Activated naive CD8-positive, alpha-beta T cell treated with anti-CD3 and anti-CD28 coated beads, Interleukin-2, amount 10 ng/mL, durations not matched to agents 7 days and 5 days (primary cell): ENCODE results near the gene SNAPC1. TPM values are rescaled to one million over a fixed set of nuclear protein-coding genes. Genes with fewer than 3 reads are reported as not detected.

Experiments
- ATAC-seq: fragments of 150-1000 bp; cut with Tn5 transposase; one replicate; pipeline ENCODE4 v1.10.0; 2021; ENCODE audit warnings: low read depth, moderate library complexity
- POLR2A ChIA-PET: fragments of 350-600 bp; sonication (Branson Sonifier 250); formaldehyde crosslinking; loops from one replicate; lab custom pipeline; 2021; ENCODE audit warnings: antibody characterized with exemption; lab: Charles Lee
- DNase-seq: peaks from one replicate; pipeline ENCODE4 v3.0.0; 2021
- H3K27ac Mint-ChIP-seq: one replicate; pipeline ENCODE4 v1.8.0; 2022; ENCODE audit warnings: mild to moderate bottlenecking, mixed read lengths
- H3K27me3 Mint-ChIP-seq: one replicate; pipeline ENCODE4 v1.8.0; 2022; ENCODE audit warnings: mild to moderate bottlenecking, moderate library complexity, mixed read lengths
- H3K36me3 Mint-ChIP-seq: one replicate; pipeline ENCODE4 v1.8.0; 2021; ENCODE audit warnings: mild to moderate bottlenecking, mixed read lengths
- H3K4me1 Mint-ChIP-seq: one replicate; pipeline ENCODE4 v1.8.0; 2021; ENCODE audit warnings: mixed read lengths
- H3K4me3 Mint-ChIP-seq: one replicate; pipeline ENCODE4 v1.8.0; 2022; ENCODE audit warnings: mild to moderate bottlenecking, moderate library complexity, mixed read lengths
- H3K9me3 Mint-ChIP-seq: one replicate; pipeline ENCODE4 v1.8.0; 2021; ENCODE audit warnings: mixed read lengths
- total RNA-seq, 2 experiments: library from RNA; stranded (reverse); gene quantifications; one replicate each; pipeline ENCODE4 v1.2.3, GENCODE V29; 2021

SNAPC1 gene
- total RNA-seq, 2 experiments from 2014 or later = 5.1 to 5.5 TPM

DNA sequence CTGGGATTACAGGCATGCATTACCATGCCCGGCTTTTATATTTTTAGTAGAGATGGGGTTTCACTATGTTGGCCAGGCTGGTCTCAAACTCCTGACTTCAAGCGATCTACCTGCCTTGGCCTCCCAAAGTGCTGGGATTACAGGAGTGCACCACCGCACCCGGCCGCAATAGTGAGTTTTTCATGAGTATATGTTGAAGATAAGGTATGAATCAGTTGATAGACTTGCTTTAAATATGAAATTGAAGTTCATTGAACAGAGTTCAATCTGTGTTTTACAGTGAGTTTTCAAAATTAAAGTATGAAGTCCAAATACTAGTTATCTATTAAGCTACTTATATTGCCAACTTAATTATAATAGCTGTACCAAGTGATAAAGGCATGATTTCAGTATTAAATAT, 35.1 kb downstream of the SNAPC1 start:
- H3K9me3 Mint-ChIP-seq = no peaks in the 10 kb centered on the region
- no peak for ATAC-seq
- H3K4me1 Mint-ChIP-seq = peaks cover 2% of the 10 kb centered on the region
- H3K4me3 Mint-ChIP-seq = no peak overlapping the region
- POLR2A ChIA-PET = interaction anchor here (0.7 kb wide), 1 partner anchor 25 kb away, joined by 3 read pairs; no protein-coding TSS in a partner anchor
- peaks cover 13% of the 10 kb centered on the region for H3K36me3 Mint-ChIP-seq
- no peaks in the 10 kb centered on the region for H3K27me3 Mint-ChIP-seq
- DNase-seq = no peak
- H3K27ac Mint-ChIP-seq = no peak overlapping the region

DNA sequence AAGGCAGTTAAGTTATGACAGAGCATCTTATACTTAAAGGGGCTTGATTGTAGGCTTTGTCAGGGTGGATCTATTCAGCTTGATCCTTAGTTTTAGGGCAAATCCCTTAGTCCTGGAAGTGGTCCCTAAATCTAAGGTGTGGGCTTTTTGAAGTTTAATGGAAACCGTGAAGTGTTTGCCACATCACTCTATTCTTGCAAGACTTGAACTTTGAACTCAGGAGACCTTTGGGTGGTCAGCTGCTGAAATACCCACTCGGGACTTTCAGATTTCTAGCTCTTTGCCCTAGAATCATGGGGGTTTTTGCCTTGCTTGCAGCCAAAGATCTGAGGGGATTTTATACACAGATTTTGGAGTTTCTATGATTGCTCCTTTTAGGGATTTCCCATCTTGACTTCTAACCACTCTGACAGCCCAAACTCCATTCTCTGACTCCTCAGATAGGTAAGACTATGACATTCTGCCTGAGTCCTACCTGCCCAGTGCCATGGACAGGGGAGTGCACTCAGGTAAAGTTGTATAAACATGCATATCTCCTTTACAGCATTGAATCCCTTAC, 39.9 kb downstream of the SNAPC1 start:
- no peak for ATAC-seq
- H3K27ac Mint-ChIP-seq = no peak overlapping the region
- peaks cover 7% of the 10 kb centered on the region for H3K4me1 Mint-ChIP-seq
- H3K9me3 Mint-ChIP-seq = no peaks in the 10 kb centered on the region
- DNase-seq = no peak
- no peaks in the 10 kb centered on the region for H3K27me3 Mint-ChIP-seq
- POLR2A ChIA-PET = no interaction called here
- H3K4me3 Mint-ChIP-seq = no peak overlapping the region
- no peaks in the 10 kb centered on the region for H3K36me3 Mint-ChIP-seq

DNA sequence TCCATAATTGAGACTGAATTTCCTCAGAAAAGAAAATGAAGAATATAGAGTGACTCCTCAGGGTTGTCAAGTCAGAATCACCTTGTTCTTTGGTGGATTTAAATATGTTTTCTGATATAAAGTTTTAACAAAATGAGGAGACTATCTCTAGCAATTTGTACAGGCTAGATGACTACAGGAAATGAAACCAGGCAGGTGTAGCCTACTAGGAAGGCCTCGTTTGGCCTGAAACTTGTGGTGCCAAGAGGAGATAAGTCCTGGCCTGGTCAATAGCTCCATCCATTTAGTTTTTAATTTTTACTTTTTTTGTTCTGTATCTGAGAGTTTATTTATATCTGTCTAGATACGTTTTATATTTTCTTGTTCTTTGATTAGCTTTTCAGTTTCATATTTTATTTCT, 41.5 kb downstream of the SNAPC1 start:
- no peak overlapping the region for H3K4me3 Mint-ChIP-seq
- ATAC-seq = no peak
- no peak overlapping the region for H3K27ac Mint-ChIP-seq
- H3K4me1 Mint-ChIP-seq = peaks cover 7% of the 10 kb centered on the region
- H3K36me3 Mint-ChIP-seq = no peaks in the 10 kb centered on the region
- DNase-seq = no peak
- POLR2A ChIA-PET = no interaction called here
- no peaks in the 10 kb centered on the region for H3K9me3 Mint-ChIP-seq
- peaks cover 9% of the 10 kb centered on the region for H3K27me3 Mint-ChIP-seq

DNA sequence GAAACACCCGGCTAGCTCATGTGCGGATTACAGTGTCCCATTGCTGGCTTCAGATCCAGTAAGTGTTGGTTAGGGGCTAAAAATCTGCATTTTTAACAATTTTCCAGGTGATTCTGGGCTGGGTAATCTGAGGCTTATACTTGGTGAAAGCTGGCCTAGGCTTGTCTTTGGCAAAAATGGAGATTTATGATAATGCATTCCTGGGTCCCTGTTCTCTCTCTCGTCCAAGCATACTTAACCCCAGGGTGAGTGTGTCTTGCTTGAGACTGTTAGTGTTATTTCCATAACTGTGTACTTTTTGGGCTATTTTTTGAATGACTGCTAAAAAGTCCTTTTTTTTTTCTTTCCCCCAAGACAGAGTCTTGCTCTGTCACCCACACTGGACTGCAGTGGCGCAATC, 43.2 kb downstream of the SNAPC1 start:
- Mint-ChIP-seq H3K4me3 (no peak overlapping the region), H3K27ac (no peak overlapping the region), H3K27me3 (peaks cover 17% of the 10 kb centered on the region), H3K4me1 (peaks cover 7% of the 10 kb centered on the region), H3K36me3 (no peaks in the 10 kb centered on the region), H3K9me3 (no peaks in the 10 kb centered on the region)
- ATAC-seq (no peak), DNase-seq (no peak)
- POLR2A ChIA-PET = no interaction called here

DNA sequence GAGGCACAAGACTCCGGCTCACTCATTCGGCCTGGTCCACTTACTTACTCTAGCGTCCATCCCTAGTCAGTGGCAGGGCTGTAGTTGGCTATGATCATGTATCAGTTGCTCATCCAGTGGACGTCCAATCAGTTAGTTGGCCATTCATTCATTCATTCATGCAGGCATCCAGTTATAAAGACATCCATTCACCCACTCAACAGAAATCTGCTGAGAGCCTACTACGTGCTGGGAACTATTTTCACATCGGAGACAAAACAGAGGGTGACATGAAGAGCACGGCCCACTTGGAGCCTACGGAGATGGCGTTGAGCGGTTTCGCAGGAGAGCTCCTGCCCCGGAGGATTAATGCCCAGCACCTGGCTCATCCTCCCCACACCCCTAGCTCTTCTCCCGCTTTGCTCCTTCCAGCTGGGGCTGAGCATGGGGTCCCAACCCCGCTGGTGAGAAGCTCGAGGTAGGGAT, 49.7 kb downstream of the SNAPC1 start:
- peaks cover 4% of the 10 kb centered on the region for H3K4me1 Mint-ChIP-seq
- H3K9me3 Mint-ChIP-seq = no peaks in the 10 kb centered on the region
- H3K4me3 Mint-ChIP-seq = peak overlapping the region; percentile 80
- ATAC-seq = no peak
- H3K27ac Mint-ChIP-seq = no peak overlapping the region
- DNase-seq = no peak
- peaks cover 74% of the 10 kb centered on the region for H3K27me3 Mint-ChIP-seq
- H3K36me3 Mint-ChIP-seq = peaks cover 4% of the 10 kb centered on the region
- POLR2A ChIA-PET = no interaction called here

DNA sequence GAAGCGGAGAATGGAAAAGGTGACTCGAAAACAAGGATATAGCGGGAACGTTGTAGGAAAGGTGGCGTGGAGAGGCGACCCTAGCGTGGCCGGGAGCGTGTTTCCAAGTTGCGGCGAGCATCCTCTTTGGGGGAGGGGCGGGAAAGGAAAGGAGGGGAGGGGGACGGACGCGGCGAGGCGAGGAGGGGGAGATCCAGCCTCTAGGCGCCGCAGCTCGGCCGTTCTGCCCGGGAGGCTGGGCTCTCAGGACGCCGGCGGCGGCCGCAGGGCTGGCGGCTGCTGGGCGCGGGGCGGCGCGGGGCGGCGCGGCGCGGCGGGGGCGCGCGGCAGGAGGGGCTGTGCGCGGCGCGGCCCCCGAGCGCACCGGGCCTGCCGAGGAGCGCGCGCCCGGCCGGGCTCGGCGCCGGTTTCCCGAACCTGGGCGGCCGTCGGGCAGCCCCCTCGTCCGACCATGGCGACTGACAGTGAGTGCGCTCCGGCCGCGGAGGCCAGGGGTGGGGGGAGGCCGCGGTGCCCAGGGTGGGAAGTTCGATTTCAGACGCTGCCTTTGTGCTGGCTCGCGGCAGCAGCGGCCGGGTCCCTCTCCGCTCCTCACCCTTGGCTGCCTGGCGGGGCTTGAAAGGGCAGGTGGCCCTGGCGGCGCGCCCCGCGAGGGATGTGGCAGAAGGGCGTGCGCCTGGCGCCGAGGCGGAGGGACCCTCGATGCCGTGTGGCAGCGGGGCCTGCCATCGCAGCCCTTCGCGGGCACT, 50.3 kb downstream of the SNAPC1 start, which contains the start of gene SYT16:
TSS of gene SYT16 (plus strand) at position 357 of the 749 bp plus-strand sequence.
- Mint-ChIP-seq H3K27ac (no peak within 1 kb of the TSS), H3K36me3 (peaks cover 4% of the 10 kb centered on the region), H3K4me3 (peak within 1 kb of the TSS; percentile 80), H3K27me3 (peaks cover 76% of the 10 kb centered on the region), H3K4me1 (peaks cover 4% of the 10 kb centered on the region), H3K9me3 (no peaks in the 10 kb centered on the region)
- POLR2A ChIA-PET = no interaction called here
- peak; percentile 56 for ATAC-seq
- peak; percentile 49 for DNase-seq

DNA sequence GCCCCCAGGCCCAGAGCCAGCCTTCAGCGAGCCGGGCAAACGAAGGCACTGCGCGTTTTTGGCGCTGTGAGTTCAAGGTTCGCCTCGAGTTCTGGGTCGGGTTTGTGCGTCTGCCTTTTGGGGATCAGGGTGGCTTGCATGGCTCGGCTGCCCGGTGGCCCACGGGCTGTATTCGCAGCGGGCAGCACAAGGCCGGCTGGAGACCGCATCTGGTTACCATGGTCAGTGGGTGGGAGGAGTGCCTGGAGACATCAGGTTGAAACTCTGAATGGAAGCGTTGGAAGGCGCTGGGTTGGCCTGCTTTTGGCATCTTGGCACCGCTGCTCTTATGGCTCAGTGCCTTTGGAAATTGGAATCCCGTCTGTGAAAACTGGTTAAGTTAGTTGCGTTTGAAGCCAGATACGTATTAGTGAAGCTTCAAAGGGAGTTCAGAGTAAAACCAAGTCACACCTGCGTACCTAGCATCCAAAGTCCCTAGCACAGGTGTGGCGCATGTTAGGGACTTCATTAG, 50.9 kb downstream of the SNAPC1 start:
- H3K27ac Mint-ChIP-seq = no peak overlapping the region
- POLR2A ChIA-PET = no interaction called here

DNA sequence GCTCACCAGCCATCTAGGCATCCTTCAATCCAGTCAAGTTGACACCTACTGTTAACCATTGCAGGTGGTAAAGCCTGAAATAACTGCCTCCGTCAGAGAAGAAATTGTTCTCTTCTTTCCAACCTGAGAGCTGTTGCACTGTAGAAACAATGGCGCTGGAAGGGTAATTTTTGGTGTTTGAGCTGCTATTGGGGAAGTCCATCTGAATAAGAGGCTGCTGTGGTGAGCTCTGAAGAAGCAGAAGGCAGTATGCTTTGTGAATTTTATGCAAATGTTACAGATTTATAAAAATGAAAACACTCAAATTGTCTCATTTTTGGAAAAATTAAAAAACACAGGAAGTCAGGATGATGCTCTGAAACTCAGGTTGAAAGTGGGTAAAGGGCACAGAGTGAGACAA, 60.2 kb downstream of the SNAPC1 start:
- Mint-ChIP-seq H3K27ac (no peak overlapping the region), H3K36me3 (no peaks in the 10 kb centered on the region), H3K4me3 (no peak overlapping the region), H3K4me1 (no peaks in the 10 kb centered on the region), H3K27me3 (peaks cover 11% of the 10 kb centered on the region), H3K9me3 (no peaks in the 10 kb centered on the region)
- DNase-seq (no peak), ATAC-seq (no peak)
- POLR2A ChIA-PET = no interaction called here

More for the DNA sequence above, 50.9 kb downstream of the SNAPC1 start:
- no peak for DNase-seq
- peaks cover 4% of the 10 kb centered on the region for H3K36me3 Mint-ChIP-seq
- peaks cover 79% of the 10 kb centered on the region for H3K27me3 Mint-ChIP-seq
- no peaks in the 10 kb centered on the region for H3K9me3 Mint-ChIP-seq
- ATAC-seq = no peak
- H3K4me3 Mint-ChIP-seq = peak overlapping the region; percentile 70
- H3K4me1 Mint-ChIP-seq = peaks cover 4% of the 10 kb centered on the region

DNA sequence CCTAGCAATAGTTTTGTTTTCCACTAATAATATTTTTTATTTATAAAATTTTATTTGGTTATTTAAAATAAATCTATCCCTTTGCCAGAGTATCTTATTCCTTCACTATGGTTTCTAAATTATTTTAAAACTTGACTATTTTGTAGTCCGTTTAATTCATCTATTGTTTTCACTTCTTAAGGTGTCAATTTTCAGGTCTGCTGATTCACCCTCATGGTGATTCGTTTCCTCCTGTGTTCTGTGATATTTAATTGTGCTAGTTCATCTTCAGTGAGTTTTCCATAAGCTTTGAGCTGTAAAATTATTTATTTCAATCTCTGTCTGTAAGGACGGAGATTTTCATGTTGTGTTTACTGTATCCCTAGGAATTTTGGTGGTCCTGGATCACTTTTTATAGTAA, 70.6 kb downstream of the SNAPC1 start:
- POLR2A ChIA-PET = no interaction called here
- DNase-seq (no peak), ATAC-seq (no peak)
- Mint-ChIP-seq H3K4me1 (peaks cover 10% of the 10 kb centered on the region), H3K4me3 (no peak overlapping the region), H3K36me3 (peaks cover 2% of the 10 kb centered on the region), H3K9me3 (no peaks in the 10 kb centered on the region), H3K27me3 (peaks cover 14% of the 10 kb centered on the region), H3K27ac (no peak overlapping the region)

DNA sequence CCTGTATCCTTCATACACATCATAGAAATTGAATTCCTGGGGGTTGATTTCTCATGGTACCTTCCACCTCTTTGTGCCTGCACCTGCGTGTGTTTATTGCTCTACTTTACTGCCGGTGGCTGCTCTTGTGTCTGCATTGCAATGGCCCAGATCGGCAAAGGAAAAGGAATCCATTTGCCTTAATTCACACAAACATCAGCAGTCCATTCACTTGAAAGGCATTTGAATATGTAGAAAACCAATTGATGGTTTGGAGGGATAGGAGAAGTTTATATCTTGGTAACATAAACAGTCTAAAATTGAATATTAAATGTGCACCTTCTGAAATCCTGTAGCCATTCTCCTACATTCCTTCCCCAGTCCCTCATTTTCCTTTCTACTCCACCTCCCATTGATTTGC, 74.0 kb downstream of the SNAPC1 start:
- Mint-ChIP-seq H3K4me1 (peaks cover 11% of the 10 kb centered on the region), H3K36me3 (peaks cover 2% of the 10 kb centered on the region), H3K27ac (no peak overlapping the region), H3K4me3 (no peak overlapping the region), H3K9me3 (no peaks in the 10 kb centered on the region), H3K27me3 (peaks cover 26% of the 10 kb centered on the region)
- no peak for DNase-seq
- POLR2A ChIA-PET = no interaction called here
- no peak for ATAC-seq

DNA sequence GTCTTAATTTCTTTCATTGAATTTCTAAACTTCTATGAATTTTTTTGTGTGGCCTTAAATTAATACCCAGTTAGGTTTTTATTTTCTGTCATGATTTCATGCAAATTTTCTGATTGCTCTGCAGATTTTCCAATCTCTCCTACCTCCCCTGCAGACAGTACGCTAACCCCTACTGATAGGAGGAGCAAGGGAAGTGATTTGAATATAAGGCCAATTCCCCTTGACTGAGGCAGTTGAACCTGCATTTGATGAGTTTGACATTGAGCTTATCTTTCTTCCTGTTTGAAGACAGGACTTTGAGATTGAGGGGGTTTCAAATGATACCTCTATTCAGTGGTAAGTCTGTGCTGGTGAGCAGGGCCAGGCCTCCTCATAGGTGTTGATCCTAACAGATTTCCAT, 74.6 kb downstream of the SNAPC1 start:
- Mint-ChIP-seq H3K27me3 (peaks cover 21% of the 10 kb centered on the region), H3K36me3 (no peaks in the 10 kb centered on the region), H3K4me3 (no peak overlapping the region), H3K4me1 (peaks cover 9% of the 10 kb centered on the region), H3K9me3 (no peaks in the 10 kb centered on the region), H3K27ac (peak overlapping the region; percentile 11)
- POLR2A ChIA-PET = interaction anchor here (0.6 to 2.3 kb wide), 4 partner anchors 73 to 238 kb away, joined by 3 to 6 read pairs (median 6); partner anchors contain the start of gene SNAPC1
- DNase-seq = no peak
- no peak for ATAC-seq

DNA sequence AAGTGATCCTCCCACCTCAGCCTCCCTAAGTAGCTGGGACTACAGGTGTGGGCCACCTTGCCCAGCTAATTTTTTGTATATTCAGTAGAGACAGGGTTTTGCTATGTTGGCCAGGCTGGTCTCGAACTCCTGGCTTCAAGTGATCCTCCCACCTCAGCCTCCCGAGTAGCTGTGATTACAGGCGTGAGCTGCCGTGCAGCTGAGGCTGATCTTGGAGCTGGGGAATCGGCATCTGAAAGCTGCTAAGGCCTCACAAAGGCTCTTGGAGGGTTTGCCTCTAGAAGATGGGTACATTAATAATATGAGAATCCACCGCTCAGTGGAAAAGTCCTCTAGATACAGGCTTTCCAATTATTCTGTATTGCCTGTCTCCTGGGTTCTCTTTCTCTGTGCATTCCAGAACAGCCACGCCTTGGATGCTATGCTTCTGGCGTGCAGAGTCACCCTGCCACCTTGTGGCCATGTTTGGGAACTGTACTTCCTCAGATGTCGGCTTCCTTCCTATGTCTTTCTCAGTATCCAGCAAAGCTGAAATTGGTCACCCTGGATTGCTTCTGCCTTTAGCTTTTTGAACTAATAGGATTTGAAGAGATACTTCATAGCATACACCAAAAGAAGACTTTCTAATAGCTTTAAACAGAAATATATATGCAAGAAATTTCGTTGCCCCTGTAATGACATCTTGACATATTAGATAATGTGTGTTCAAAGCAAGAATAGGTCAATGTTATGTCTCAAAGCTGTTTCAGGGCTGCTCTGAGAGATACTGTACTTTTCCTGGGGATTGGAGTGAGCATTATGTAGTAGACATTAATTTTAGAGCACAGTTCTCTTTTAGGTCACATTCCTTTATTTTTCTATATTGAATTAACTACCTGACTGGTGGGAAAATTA, 75.4 kb downstream of the SNAPC1 start:
- ATAC-seq (peak; percentile 79), DNase-seq (peak; percentile 73)
- Mint-ChIP-seq H3K27ac (no peak overlapping the region), H3K27me3 (peaks cover 17% of the 10 kb centered on the region), H3K4me3 (no peak overlapping the region), H3K4me1 (peaks cover 9% of the 10 kb centered on the region), H3K36me3 (no peaks in the 10 kb centered on the region), H3K9me3 (no peaks in the 10 kb centered on the region)
- POLR2A ChIA-PET = interaction anchor here (0.6 to 2.3 kb wide), 7 partner anchors 74 to 541 kb away, joined by 3 to 6 read pairs (median 3); partner anchors contain the start of genes HIF1A and SNAPC1
